OCI-LY1 (cell line): ENCODE measurements around the gene GABBR2.

ENCODE experiments used
- H2AFZ ChIP-seq: fragments of 200-600 bp; sonication (generic), shearing (Covaris generic); 2 replicates; pipeline ENCODE4 v1.6.0; 2014; ENCODE audit warnings: antibody characterized with exemption, mild to moderate bottlenecking, low read length
- H3F3A ChIP-seq: fragments of 200-600 bp; sonication (generic), shearing (Covaris generic); 2 replicates; pipeline ENCODE4 v1.6.0; 2014; ENCODE audit warnings: mild to moderate bottlenecking, antibody characterized with exemption, low read length, moderate library complexity; ENCODE audit not compliant: insufficient read depth
- H3K27ac ChIP-seq: fragments of 200-600 bp; sonication (generic); 2 replicates; pipeline ENCODE4 v1.5.1; 2014; ENCODE audit warnings: low read length, mixed run types, mild to moderate bottlenecking, low read depth; ENCODE audit not compliant: poor library complexity, severe bottlenecking
- H3K27me3 ChIP-seq: fragments of 200-600 bp; sonication (generic); 2 replicates; pipeline ENCODE4 v1.6.0; 2014; ENCODE audit warnings: antibody characterized with exemption, mild to moderate bottlenecking, low read length, moderate library complexity; ENCODE audit not compliant: insufficient read depth
- H3K36me3 ChIP-seq: fragments of 200-600 bp; sonication (generic); 2 replicates; pipeline ENCODE4 v1.6.1; 2014; ENCODE audit warnings: mild to moderate bottlenecking, antibody characterized with exemption, low read length, moderate library complexity, mixed read lengths; ENCODE audit not compliant: insufficient read depth
- H3K4me1 ChIP-seq: fragments of 200-600 bp; sonication (generic); 2 replicates; pipeline ENCODE4 v1.5.1; 2014; ENCODE audit warnings: mild to moderate bottlenecking, low read length, moderate library complexity; ENCODE audit not compliant: insufficient read depth, severe bottlenecking
- H3K4me2 ChIP-seq: fragments of 200-600 bp; sonication (generic), shearing (Covaris generic); 2 replicates; pipeline ENCODE4 v1.6.1; 2014; ENCODE audit warnings: low read length
- H3K4me3 ChIP-seq: fragments of 200-600 bp; sonication (generic); 2 replicates; pipeline ENCODE4 v1.5.1; 2014; ENCODE audit warnings: low read length, low read depth, mild to moderate bottlenecking, mixed read lengths; ENCODE audit not compliant: poor library complexity, severe bottlenecking
- H3K79me2 ChIP-seq: fragments of 200-600 bp; shearing (Covaris generic); 2 replicates; pipeline ENCODE4 v1.6.1; 2016; ENCODE audit warnings: mixed run types, low read length, mixed read lengths; ENCODE audit not compliant: insufficient read depth
- H3K9ac ChIP-seq: fragments of 200-600 bp; sonication (generic), shearing (Covaris generic); 2 replicates; pipeline ENCODE4 v1.6.1; 2014; ENCODE audit warnings: mild to moderate bottlenecking, low read length, mixed read lengths
- H3K9me2 ChIP-seq: fragments of 200-600 bp; sonication (generic), shearing (Covaris generic); 2 replicates; pipeline ENCODE4 v1.6.1; 2014; ENCODE audit warnings: low read depth, mild to moderate bottlenecking, low read length, mixed read lengths
- H3K9me3 ChIP-seq: fragments of 200-600 bp; shearing (Covaris generic); 2 replicates; pipeline ENCODE4 v1.6.1; 2014; ENCODE audit warnings: low read length, mixed read lengths
- H4K20me1 ChIP-seq: fragments of 200-600 bp; sonication (generic), shearing (Covaris generic); 2 replicates; pipeline ENCODE4 v1.6.0; 2016; ENCODE audit warnings: mild to moderate bottlenecking, low read length; ENCODE audit not compliant: insufficient read depth
- CTCF ChIP-seq: fragments of 200-600 bp; sonication (generic), shearing (Covaris generic); IDR thresholded peaks from 2 replicates; pipeline ENCODE4 v1.5.1; 2017; ENCODE audit warnings: mild to moderate bottlenecking, antibody characterized with exemption, low read length, moderate library complexity, mixed read lengths
- EZH2 ChIP-seq: fragments of 200-600 bp; sonication (generic), shearing (Covaris generic); IDR thresholded peaks from 2 replicates; pipeline ENCODE4 v1.8.0; 2017; ENCODE audit warnings: borderline replicate concordance, mixed run types, mild to moderate bottlenecking, antibody characterized with exemption, low read length, moderate library complexity, mixed read lengths

GABBR2 gene

GRCh38 chr9:98427491-98427890 lies 281.2 kb downstream of the GABBR2 start:
- Histone ChIP-seq H3F3A (no peaks in the 10 kb centered on the region), H3K9me2 (no peaks in the 10 kb centered on the region), H3K4me2 (no peak overlapping the region), H4K20me1 (no peaks in the 10 kb centered on the region), H3K36me3 (no peaks in the 10 kb centered on the region), H3K27ac (no peak overlapping the region), H3K9me3 (no peaks in the 10 kb centered on the region), H3K4me3 (no peak overlapping the region), H2AFZ (no peak overlapping the region), H3K4me1 (no peaks in the 10 kb centered on the region), H3K9ac (no peak overlapping the region), H3K27me3 (0 out of 2 replicates have a peak, but pooled peaks cover under 1% of the 10 kb centered on the region), H3K79me2 (no peaks in the 10 kb centered on the region)
- no peak for TF ChIP-seq CTCF
- TF ChIP-seq EZH2: no peak

GRCh38 chr9:98425079-98425478 lies 283.7 kb downstream of the GABBR2 start:
- Histone ChIP-seq H3K4me1 (no peaks in the 10 kb centered on the region), H3K9me2 (no peaks in the 10 kb centered on the region), H4K20me1 (no peaks in the 10 kb centered on the region), H3K27ac (no peak overlapping the region), H3K9me3 (no peaks in the 10 kb centered on the region), H3K4me3 (no peak overlapping the region), H3K36me3 (no peaks in the 10 kb centered on the region), H3K79me2 (no peaks in the 10 kb centered on the region), H2AFZ (no peak overlapping the region), H3K4me2 (no peak overlapping the region), H3K9ac (no peak overlapping the region), H3F3A (no peaks in the 10 kb centered on the region), H3K27me3 (no peaks in the 10 kb centered on the region)
- TF ChIP-seq EZH2 (no peak), CTCF (no peak)

GRCh38 chr9:98419260-98419603 lies 289.5 kb downstream of the GABBR2 start:
- Histone ChIP-seq H3K9me2 (no peaks in the 10 kb centered on the region), H3K27ac (no peak overlapping the region), H3K36me3 (no peaks in the 10 kb centered on the region), H3K27me3 (no peaks in the 10 kb centered on the region), H3K9ac (no peak overlapping the region), H3F3A (no peaks in the 10 kb centered on the region), H3K79me2 (no peaks in the 10 kb centered on the region), H3K4me2 (no peak overlapping the region), H3K4me3 (no peak overlapping the region), H4K20me1 (no peaks in the 10 kb centered on the region), H3K4me1 (no peaks in the 10 kb centered on the region), H2AFZ (no peak overlapping the region), H3K9me3 (no peaks in the 10 kb centered on the region)
- TF ChIP-seq EZH2: no peak

GRCh38 chr9:98418578-98419259 lies 290.0 kb downstream of the GABBR2 start:
- no peak overlapping the region for H3K4me3 ChIP-seq
- H3K27me3 ChIP-seq: no peaks in the 10 kb centered on the region
- no peak overlapping the region for H3K4me2 ChIP-seq
- H2AFZ ChIP-seq: no peak overlapping the region
- no peaks in the 10 kb centered on the region for H3K79me2 ChIP-seq
- H3K9me2 ChIP-seq: no peaks in the 10 kb centered on the region
- no peaks in the 10 kb centered on the region for H3K4me1 ChIP-seq
- H3K36me3 ChIP-seq: no peaks in the 10 kb centered on the region
- no peak for TF ChIP-seq EZH2
- TF ChIP-seq CTCF: no peak
- no peak overlapping the region for H3K9ac ChIP-seq
- H3K27ac ChIP-seq: no peak overlapping the region
- no peaks in the 10 kb centered on the region for H3F3A ChIP-seq
- H4K20me1 ChIP-seq: no peaks in the 10 kb centered on the region
- H3K9me3 ChIP-seq: no peaks in the 10 kb centered on the region
